ENCODE data around the gene ELFN2.
"Not testable (repeated sequence)": the region's sequence is repeated elsewhere in the genome, so short reads cannot be mapped to it uniquely, and the experiment has no call there.

Gene ELFN2

GRCh38 chr22:37427135-37427710 is at the start of gene ELFN2:
TSS of gene ELFN2 (minus strand) at chr22:37427479. CDS start at chr22:37375534, 51,945 bp downstream.
- no peak for DNase-seq

DNA sequence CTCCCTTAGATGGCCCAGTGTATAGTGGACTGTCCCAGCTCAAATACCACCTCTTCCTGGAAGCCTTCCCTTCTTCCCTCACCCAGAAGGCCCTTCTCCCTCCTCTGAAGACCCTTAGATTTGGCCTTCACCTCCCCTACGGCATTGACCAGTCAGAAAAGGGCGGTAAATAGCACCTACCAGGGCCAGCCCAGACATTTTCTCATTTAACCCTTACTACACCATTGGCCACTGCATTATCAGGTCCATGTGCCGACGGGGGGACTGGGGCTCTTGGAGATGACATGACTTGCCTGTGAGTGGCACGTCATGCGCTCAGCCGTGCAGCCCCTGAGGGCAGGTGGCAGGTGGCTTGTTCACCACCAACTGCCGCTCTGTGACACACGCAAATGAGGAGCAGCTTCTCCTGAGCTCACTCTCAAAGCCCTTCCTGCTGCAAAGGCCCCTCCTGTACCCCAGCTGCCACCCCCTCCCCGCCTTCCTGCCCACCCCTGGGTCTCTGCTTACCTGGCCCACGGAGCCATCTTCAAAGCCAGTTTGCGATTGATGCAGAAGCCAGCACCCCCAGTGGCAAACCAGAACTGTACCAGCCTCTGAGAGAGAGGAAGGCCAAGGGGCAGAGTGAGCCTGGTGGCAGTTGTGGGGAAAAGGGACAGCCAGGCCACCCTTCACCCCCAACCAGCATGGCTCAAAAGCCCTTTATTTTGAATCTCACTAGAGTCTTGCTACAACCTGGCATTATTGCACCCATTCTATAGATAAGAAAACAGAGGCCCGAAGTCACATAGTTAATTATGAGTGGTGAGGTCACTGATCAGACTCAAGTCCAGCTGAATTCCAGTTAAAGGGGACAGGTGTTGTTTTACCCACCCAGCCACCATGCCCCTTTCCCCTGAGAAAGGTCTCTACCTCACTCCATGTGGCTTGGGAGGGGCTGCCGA is 49.4 kb upstream of the ELFN2 start:
- DNase-seq = no peak

GRCh38 chr22:37474447-37475090 is 47.3 kb upstream of the ELFN2 start:
- DNase-seq = no peak

- no peak for DNase-seq
These were observed 46.2 kb upstream of the ELFN2 start for GRCh38 chr22:37473437-37473946.

DNA sequence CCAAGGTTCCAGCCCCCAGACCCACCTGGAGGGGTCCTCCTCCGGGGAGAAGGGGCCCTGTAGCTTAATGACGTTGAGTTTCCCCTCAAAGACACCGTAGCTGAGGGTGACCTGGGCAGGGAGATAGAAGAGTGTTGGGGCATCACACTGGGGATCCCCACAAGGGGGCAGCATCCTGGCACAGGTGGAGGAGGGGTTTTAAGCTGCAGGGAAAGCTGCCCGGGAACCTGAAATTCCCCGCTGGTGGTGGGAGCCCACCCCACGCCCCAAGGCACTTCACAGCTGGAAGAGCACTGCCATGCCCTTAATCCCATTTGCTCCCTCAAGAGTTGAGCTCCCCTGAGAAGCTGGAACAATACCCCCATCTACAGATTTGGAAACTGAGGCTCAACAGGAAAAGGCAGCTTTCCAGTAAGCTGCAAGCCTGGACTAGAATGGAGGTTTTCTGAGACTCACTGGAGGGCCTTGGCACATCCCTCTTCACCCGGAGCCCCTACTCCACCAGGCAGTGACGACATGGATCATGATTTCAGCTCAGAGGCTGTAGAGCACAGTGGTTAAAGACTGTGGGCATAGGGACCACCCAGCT is 45.2 kb upstream of the ELFN2 start:
- no peak for DNase-seq

- DNase-seq = no peak
These were observed 44.6 kb upstream of the ELFN2 start for GRCh38 chr22:37471727-37472417.

GRCh38 chr22:37470087-37470445 is 42.8 kb upstream of the ELFN2 start:
- no peak for DNase-seq

DNA sequence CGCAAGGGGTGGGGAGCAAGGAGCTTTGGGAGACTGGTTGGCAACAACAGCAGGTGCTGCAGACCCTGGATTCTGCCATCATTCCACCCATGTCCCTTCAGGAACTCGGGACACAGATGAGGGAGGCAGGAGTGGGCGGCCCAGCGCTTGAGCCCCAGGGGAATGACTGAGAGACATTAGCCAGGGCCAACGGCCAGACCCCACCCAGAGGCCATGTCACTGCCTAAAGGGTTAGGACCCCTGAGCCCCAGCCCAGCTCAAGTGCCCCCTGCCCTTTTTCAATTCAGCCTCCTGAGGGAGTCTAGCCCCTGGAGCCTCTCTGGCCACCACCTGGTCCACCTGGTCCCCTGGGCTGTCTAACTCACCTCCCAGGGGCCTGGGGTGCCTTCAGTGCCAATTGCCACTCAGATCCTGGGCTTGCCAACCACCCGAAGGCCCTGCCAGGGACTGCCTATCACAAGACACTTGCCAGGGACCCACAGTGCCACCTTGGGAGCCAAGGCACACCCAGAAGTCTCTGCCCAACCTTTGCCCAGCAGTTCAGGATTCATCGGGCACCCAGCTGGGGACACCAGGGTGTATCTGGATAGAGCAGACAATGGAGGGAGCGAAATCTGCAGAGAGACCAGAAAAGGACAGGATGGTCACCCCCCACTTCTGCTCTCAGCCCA is 42.3 kb upstream of the ELFN2 start:
- DNase-seq = no peak

DNA sequence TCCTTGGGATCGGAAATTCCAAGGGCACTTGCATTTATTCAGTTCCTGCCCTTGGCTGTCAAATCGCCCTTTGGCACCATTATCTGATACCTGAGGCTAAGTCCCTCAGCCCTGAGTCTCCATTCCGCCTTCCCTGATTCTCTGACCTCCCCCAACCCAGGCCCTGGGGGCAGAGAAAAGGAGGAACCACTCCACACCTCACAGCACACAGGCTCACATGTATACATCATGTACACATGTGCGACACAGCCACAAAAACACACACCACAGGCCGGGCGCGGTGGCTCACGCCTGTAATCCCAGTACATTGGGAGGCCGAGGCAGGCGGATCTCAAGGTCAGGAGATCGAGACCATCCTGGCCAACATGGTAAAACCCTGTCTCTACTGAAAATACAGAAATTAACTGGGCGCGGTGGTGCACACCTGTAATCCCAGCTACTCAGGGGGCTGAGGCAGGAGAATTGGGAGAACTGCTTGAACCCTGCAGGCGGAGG is 41.0 kb upstream of the ELFN2 start:
- not testable (repeated sequence) for DNase-seq

GRCh38 chr22:37467391-37467955 is 40.2 kb upstream of the ELFN2 start:
- DNase-seq = no peak

GRCh38 chr22:37464181-37464580 is 36.9 kb upstream of the ELFN2 start:
- no peak for DNase-seq

GRCh38 chr22:37462983-37463382 is 35.7 kb upstream of the ELFN2 start:
- DNase-seq = no peak

- DNase-seq = no peak
These were observed 35.2 kb upstream of the ELFN2 start for GRCh38 chr22:37462436-37462835.

DNA sequence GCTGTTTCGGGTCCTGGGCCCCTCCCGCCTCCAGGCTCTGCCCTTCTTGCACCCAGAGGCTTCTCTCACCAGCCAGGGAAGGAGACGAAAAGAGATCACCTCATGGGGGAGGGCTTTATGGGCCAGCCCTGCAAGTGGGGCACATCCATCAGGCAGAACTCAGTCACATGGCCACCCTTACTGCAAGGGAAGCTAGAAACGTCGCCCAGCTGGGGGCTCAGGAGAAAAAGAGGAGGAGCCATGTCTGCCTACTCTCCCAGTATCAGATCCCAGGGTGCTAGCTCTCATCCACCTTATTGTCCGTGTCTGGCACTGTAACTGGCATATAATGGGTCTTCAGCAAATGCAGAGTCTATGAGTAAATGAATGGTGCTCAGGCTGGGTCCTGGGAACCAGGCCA is 34.7 kb upstream of the ELFN2 start:
- no peak for DNase-seq

GRCh38 chr22:37460684-37461083 is 33.4 kb upstream of the ELFN2 start:
- DNase-seq = no peak

GRCh38 chr22:37459206-37459605 is 31.9 kb upstream of the ELFN2 start:
- no peak for DNase-seq

DNA sequence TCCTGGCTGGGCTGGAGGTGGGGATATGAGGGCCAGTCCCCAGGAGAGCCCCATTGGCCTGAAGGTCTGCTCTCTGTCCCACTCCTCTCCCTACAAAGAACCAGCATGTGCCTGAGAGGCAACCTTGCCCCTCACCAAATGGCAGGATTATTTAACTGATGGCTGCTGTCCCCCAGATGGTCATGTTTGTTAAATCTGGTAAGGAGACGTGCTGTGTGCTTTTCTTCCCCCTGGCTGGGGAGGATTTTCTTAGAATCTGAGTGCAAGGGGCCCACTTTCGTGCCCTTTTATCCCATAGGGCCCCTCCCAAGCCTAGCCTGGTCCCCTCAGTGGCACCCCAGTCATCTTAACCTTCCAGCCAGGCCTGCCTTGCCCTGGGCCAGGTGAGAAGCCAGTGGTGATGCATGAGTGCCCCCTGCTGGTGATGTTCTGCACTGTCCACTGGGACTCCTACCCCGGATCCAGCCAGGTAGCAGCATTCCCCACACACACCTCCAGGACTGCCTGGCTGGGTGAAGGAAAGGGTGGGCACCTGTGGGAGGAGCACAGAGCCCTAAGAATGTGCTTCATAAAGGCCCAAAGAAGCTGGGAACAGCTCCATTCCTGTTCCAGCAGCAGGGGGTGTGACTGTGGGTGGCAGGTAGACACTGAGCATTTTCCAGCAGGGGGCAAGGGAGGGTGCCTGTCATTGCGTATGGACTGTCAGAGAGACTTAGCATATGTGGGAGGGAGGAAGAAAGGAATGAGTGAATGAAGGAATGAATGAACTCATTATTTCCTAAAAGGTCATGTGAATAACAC is 30.0 kb upstream of the ELFN2 start:
- DNase-seq = peak; percentile 78

DNA sequence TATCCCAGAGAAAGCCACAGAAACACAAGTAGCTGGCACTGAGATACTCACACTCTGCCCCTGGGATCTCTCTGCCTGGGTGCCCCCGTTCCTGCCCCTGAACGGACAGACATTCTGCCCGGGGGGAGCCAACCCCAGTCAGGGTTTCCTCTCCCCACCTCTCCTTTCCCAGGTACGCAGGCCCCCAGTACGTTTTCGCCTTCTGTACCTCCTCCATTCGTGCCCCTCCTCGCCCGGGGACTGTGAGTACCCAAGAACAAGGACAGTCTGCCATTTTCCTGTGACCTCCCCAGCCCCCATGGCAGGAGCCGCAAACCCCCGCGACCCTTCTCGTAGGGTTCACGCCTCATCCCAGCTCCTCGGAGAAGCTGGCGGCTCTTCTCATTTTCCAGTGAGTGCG is 29.1 kb upstream of the ELFN2 start:
- DNase-seq = no peak

DNA sequence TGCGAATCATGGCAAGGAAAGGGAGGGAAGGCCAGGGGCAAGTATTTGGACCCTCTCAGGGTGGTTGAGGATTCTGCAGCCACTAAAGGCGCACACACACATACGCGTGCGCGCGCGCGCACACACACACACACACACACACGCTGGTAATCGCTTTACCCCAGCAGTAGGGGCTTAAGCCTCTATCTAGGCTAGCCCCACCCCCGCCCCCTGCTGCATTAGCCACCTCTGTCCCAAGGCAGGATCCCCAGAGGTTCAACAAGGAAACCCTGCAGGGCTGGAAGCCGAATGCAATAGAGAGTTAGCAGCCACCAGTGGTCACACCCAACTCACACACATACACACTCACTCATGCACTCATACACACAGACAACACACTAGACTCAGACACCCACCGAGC is 28.6 kb upstream of the ELFN2 start:
- no peak for DNase-seq

DNA sequence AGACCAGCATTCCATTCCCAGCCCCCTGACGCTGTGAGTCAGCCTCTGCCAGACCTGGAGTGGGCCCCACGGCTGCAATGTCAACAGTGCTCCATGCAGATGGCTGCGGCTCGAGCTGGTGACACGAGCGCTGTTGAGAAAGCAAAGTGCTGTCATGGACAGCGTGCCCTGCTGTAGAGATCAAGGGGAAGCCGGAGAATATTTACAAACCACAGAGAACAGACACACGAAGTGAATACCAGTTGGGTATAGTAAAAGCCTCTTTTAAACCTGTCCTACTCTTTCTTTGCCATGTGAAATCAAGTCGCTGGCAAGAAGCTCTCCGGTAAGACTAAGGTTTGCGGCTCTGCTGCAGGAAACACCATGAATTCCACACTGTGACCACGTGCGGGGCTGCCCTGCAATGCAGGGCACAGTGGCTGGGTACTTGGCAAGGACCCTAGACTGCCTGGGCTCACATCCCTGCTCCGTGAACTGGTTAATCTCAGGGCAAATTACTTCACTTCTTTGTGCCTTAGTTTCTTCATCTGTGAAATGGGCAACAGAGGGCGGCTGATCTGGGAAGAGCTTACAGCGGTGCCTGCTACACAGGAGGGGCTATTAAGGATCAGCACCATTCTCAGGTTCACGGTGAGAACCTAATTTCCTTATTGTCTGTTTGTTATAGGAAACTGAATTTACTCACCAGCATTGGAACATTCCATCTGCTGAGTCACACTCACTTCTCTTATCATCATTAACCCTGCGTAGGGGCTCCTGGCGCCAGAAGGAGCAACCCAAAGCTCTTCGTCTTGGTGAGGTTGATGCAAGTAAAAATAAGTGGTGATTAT is 27.8 kb upstream of the ELFN2 start:
- DNase-seq = no peak
